Mesenchymal stem cell (in vitro differentiated cells and primary cell): ENCODE measurements around the gene DEK.

Experiments
- DNase-seq: peaks from one replicate; pipeline ENCODE4 v3.0.0-alpha.2; 2013
- H2AFZ ChIP-seq: one replicate; pipeline ENCODE4 v1.6.1; 2013; ENCODE audit warnings: low read depth, mild to moderate bottlenecking, control low read depth, inconsistent platforms, low read length, moderate library complexity
- H2AK5ac ChIP-seq: 2 replicates; pipeline ENCODE4 v1.6.1; 2013; ENCODE audit warnings: low read length, moderate library complexity, mild to moderate bottlenecking, inconsistent platforms; ENCODE audit not compliant: severe bottlenecking
- H2BK120ac ChIP-seq: one replicate; pipeline ENCODE4 v1.6.1; 2013; ENCODE audit warnings: low read depth, mild to moderate bottlenecking, inconsistent platforms, low read length, moderate library complexity
- H2BK12ac ChIP-seq, 2 experiments: one replicate each; pipeline ENCODE4 v1.6.1; 2013; ENCODE audit warnings: inconsistent platforms in 2 of 2, low read length in 2 of 2, mild to moderate bottlenecking in 2 of 2, moderate library complexity in 2 of 2, control low read depth in 1 of 2
- H2BK15ac ChIP-seq: one replicate; pipeline ENCODE4 v1.6.1; 2013; ENCODE audit warnings: mild to moderate bottlenecking, low read depth, inconsistent platforms; ENCODE audit not compliant: poor library complexity, severe bottlenecking
- H2BK5ac ChIP-seq: 2 replicates; pipeline ENCODE4 v1.6.1; 2013; ENCODE audit warnings: low read depth, mild to moderate bottlenecking, low read length, control low read depth, inconsistent platforms; ENCODE audit not compliant: poor library complexity, severe bottlenecking
- H3K14ac ChIP-seq, 2 experiments: one replicate each; pipeline ENCODE4 v1.6.1; 2013; ENCODE audit warnings: inconsistent platforms in 2 of 2, low read length in 2 of 2, control low read depth in 1 of 2, mild to moderate bottlenecking in 1 of 2, moderate library complexity in 1 of 2
- H3K18ac ChIP-seq, 2 experiments: one replicate each; pipeline ENCODE4 v1.6.1; 2013; ENCODE audit warnings: inconsistent platforms in 2 of 2, low read length in 2 of 2, control low read depth in 1 of 2, low read depth in 1 of 2, mild to moderate bottlenecking in 1 of 2
- H3K23ac ChIP-seq, 2 experiments: one replicate each; pipeline ENCODE4 v1.6.1; 2013; ENCODE audit warnings: inconsistent platforms in 2 of 2, low read length in 2 of 2, mild to moderate bottlenecking in 2 of 2, moderate library complexity in 2 of 2, control low read depth in 1 of 2
- H3K27ac ChIP-seq: 2 replicates; pipeline ENCODE4 v1.5.1; 2013; ENCODE audit warnings: mild to moderate bottlenecking, moderate library complexity, low read length, control low read depth, inconsistent platforms; ENCODE audit not compliant: poor library complexity, severe bottlenecking
- H3K27me3 ChIP-seq, 2 experiments: 2 replicates each; pipeline versions ENCODE4 v1.6.1 to v1.7.0; 2013; ENCODE audit warnings: low read length in 2 of 2, mild to moderate bottlenecking in 2 of 2, moderate library complexity in 2 of 2, control low read depth in 1 of 2, inconsistent platforms in 1 of 2; ENCODE audit not compliant: control insufficient read depth in 1 of 2, insufficient read depth in 1 of 2
- H3K36me3 ChIP-seq, 2 experiments: 2 replicates each; pipeline versions ENCODE4 v1.6.1 to v1.7.0; 2013; ENCODE audit warnings: low read length in 2 of 2, control low read depth in 1 of 2, inconsistent platforms in 1 of 2, low read depth in 1 of 2, mild to moderate bottlenecking in 1 of 2; ENCODE audit not compliant: insufficient read depth in 2 of 2, control insufficient read depth in 1 of 2
- H3K4ac ChIP-seq, 2 experiments: one replicate each; pipeline ENCODE4 v1.6.1; 2013; ENCODE audit warnings: inconsistent platforms in 2 of 2, low read length in 2 of 2, mild to moderate bottlenecking in 2 of 2, moderate library complexity in 2 of 2, control low read depth in 1 of 2, low read depth in 1 of 2
- H3K4me1 ChIP-seq: 2 replicates; pipeline ENCODE4 v1.6.1; 2013; ENCODE audit warnings: low read depth, low read length, control low read depth; ENCODE audit not compliant: control insufficient read depth, insufficient read depth
- H3K4me2 ChIP-seq: 2 replicates; pipeline ENCODE4 v1.6.1; 2013; ENCODE audit warnings: low read length, mild to moderate bottlenecking, inconsistent platforms; ENCODE audit not compliant: poor library complexity, severe bottlenecking
- H3K4me3 ChIP-seq, 2 experiments: 2 replicates each; pipeline versions ENCODE4 v1.5.1 to v1.7.0; 2013; ENCODE audit warnings: low read length in 2 of 2, mild to moderate bottlenecking in 2 of 2, control low read depth in 1 of 2, low read depth in 1 of 2; ENCODE audit not compliant: insufficient read depth in 1 of 2
- H3K79me1 ChIP-seq: replicated peaks from 2 replicates; pipeline ENCODE4 v1.6.1; 2013; ENCODE audit warnings: mild to moderate bottlenecking, control low read depth, low read length, inconsistent platforms; ENCODE audit not compliant: poor library complexity, severe bottlenecking
- H3K9ac ChIP-seq: 2 replicates; pipeline ENCODE4 v1.7.0; 2013; ENCODE audit warnings: mild to moderate bottlenecking, low read length, moderate library complexity
- H3K9me3 ChIP-seq: 2 replicates; pipeline ENCODE4 v1.7.0; 2013; ENCODE audit warnings: mild to moderate bottlenecking, low read length; ENCODE audit not compliant: control insufficient read depth
- H4K8ac ChIP-seq: one replicate; pipeline ENCODE4 v1.6.1; 2013; ENCODE audit warnings: inconsistent platforms, mild to moderate bottlenecking, low read length, moderate library complexity
- H4K91ac ChIP-seq: one replicate; pipeline ENCODE4 v1.6.1; 2013; ENCODE audit warnings: mild to moderate bottlenecking, low read length, inconsistent platforms
- WGBS: methylation state at CpG from one replicate; pipeline ENCODE4 v1.1.7; 2013; ENCODE audit warnings: mixed read lengths; 5-methylcytosine and 5-hydroxymethylcytosine counted together

Gene DEK

DNA sequence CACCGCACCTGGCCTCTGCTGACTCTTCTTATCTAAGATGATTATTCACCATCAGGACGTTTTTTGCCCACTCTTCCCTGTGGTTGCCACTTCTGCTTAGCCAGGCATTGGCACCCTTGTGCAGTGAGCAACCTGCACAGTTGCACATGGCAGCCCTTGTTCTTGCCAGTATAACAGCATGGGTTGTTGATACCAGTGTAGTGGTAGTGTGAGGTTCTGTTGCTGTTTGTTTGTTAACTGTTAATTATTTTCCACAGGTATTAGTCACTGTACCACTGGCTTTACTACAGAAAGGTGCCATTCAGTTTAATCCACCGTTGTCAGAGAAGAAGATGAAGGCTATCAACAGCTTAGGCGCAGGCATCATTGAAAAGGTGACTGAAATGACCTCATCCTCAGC lies 52.1 kb downstream of the DEK start:
- H3K9me3 ChIP-seq = no peaks in the 10 kb centered on the region
- H3K4ac ChIP-seq = no peak overlapping the region
- H3K23ac ChIP-seq = no peak overlapping the region
- peaks cover 1% of the 10 kb centered on the region for H3K79me1 ChIP-seq
- no peak overlapping the region for H3K9ac ChIP-seq
- no peak overlapping the region for H3K27ac ChIP-seq
- no peak overlapping the region for H2BK12ac ChIP-seq
- H4K8ac ChIP-seq = no peak overlapping the region
- no peak overlapping the region for H4K91ac ChIP-seq
- H3K14ac ChIP-seq = no peak overlapping the region
- H3K4me2 ChIP-seq = no peak overlapping the region
- no peak overlapping the region for H2AK5ac ChIP-seq
- H2AFZ ChIP-seq = no peak overlapping the region
- no peak for DNase-seq
- no peak overlapping the region for H3K18ac ChIP-seq
- no peak overlapping the region for H2BK15ac ChIP-seq
- H2BK120ac ChIP-seq = no peak overlapping the region
- no peaks in the 10 kb centered on the region for H3K4me1 ChIP-seq
- no peak overlapping the region for H2BK5ac ChIP-seq
- WGBS = 89% methylated on average over 4 of the region's 4 CpGs
- peaks cover 27 to 61% of the 10 kb centered on the region in 2 experiments for H3K36me3 ChIP-seq
- H3K27me3 ChIP-seq = no peaks in the 10 kb centered on the region
- no peak overlapping the region for H3K4me3 ChIP-seq

DNA sequence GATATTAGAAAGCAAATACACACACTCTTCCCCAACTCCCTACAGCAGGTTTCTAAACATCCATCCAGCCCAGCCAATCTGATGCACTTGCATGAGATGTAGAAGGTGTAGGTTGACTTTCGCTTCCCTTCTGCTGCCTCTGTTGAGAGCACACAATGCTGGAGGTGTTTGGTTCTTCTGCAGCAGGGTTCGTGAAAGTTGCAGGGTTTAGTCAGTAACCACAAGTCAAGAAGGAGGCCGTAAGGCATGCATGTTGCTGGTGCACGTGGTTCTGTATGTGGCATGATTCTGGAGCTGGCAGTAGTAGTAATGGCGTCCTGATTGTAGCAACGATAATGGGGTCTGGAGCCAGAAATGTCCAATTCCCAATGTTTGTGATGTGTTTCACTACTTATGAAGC lies 53.0 kb downstream of the DEK start:
- no peaks in the 10 kb centered on the region for H3K79me1 ChIP-seq
- no peak overlapping the region for H2BK120ac ChIP-seq
- no peak overlapping the region for H3K23ac ChIP-seq
- no peak overlapping the region for H3K4ac ChIP-seq
- no peaks in the 10 kb centered on the region for H3K9me3 ChIP-seq
- no peak overlapping the region for H2BK5ac ChIP-seq
- no peak overlapping the region for H2BK12ac ChIP-seq
- no peak overlapping the region for H4K8ac ChIP-seq
- H2AK5ac ChIP-seq = no peak overlapping the region
- DNase-seq = no peak
- no peak overlapping the region for H3K27ac ChIP-seq
- H3K4me1 ChIP-seq = no peaks in the 10 kb centered on the region
- no peak overlapping the region for H3K18ac ChIP-seq
- no peak overlapping the region for H3K4me2 ChIP-seq
- H3K9ac ChIP-seq = no peak overlapping the region
- H4K91ac ChIP-seq = no peak overlapping the region
- no peak overlapping the region for H2BK15ac ChIP-seq
- 98% methylated on average over 6 of the region's 6 CpGs for WGBS
- no peak overlapping the region for H2AFZ ChIP-seq
- no peak overlapping the region for H3K4me3 ChIP-seq
- H3K27me3 ChIP-seq = no peaks in the 10 kb centered on the region
- no peak overlapping the region for H3K14ac ChIP-seq
- H3K36me3 ChIP-seq = peaks cover 33 to 57% of the 10 kb centered on the region in 2 experiments

DNA sequence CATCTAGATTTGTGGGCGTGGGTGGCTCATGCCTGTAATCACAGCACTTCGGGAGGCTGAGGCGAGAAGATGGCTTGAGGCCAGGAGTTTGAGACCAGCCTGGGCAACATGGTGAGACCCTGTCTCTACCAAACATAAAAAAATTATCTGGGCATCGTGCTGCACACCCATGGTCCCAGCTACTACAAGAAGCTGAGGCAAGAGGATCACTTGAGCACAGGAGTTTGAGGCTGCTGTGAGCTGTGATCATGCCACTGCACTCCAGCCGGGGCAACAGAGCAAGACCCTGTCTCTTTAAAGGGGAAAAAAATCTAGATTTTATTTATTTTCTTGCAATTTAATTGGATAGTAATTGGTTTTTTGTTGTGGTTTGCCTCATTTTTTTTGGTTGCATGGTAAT lies 53.6 kb downstream of the DEK start:
- H2BK15ac ChIP-seq = no peak overlapping the region
- no peak overlapping the region for H2AK5ac ChIP-seq
- no peak overlapping the region for H2AFZ ChIP-seq
- H3K18ac ChIP-seq = no peak overlapping the region
- DNase-seq = no peak
- 95% methylated on average over 5 of the region's 5 CpGs for WGBS
- no peak overlapping the region for H3K4me3 ChIP-seq
- no peak overlapping the region for H2BK5ac ChIP-seq
- no peaks in the 10 kb centered on the region for H3K9me3 ChIP-seq
- H2BK120ac ChIP-seq = no peak overlapping the region
- H4K91ac ChIP-seq = no peak overlapping the region
- H3K79me1 ChIP-seq = no peaks in the 10 kb centered on the region
- H2BK12ac ChIP-seq = no peak overlapping the region
- H3K4me2 ChIP-seq = no peak overlapping the region
- no peak overlapping the region for H3K14ac ChIP-seq
- H4K8ac ChIP-seq = no peak overlapping the region
- no peak overlapping the region for H3K9ac ChIP-seq
- H3K4ac ChIP-seq = no peak overlapping the region
- H3K4me1 ChIP-seq = no peaks in the 10 kb centered on the region
- H3K27me3 ChIP-seq = no peaks in the 10 kb centered on the region
- no peak overlapping the region for H3K27ac ChIP-seq
- H3K23ac ChIP-seq = no peak overlapping the region
- H3K36me3 ChIP-seq = peaks cover 35 to 55% of the 10 kb centered on the region in 2 experiments

DNA sequence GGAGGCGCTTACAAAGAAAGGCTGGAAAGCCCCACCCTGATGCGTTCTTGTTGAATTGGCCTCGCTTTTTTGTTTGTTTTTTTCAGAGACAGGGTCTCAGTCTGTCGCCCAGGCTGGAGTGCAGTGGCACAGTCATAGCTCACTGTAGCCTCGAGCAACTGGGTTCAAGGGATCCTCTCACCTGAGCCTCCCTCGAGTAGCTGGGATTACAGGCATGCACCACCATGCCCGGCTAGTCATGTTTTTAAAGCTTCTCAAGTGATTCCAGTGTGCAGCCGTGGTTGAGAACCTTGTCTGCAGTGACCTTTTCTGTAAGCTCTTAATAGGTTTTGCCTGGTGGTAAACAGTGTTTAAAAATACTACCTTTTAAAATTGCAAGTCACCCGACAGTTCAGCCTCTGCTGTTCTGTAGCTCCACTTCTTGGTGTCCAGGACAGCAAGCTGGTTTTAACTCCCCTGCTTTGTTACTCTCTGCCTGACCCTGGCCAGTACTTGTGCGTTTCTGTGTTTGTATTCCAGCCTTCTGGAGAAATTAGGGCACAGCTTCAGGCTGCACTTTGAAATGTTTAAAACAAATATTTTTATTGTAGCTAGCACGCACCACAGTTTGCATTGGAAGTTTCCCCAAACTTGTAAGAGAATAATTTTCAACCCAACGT lies 54.7 kb downstream of the DEK start:
- Histone ChIP-seq H3K18ac (no peak overlapping the region), H2BK5ac (no peak overlapping the region), H2AFZ (no peak overlapping the region), H2BK15ac (no peak overlapping the region), H3K4me2 (no peak overlapping the region), H3K9me3 (no peaks in the 10 kb centered on the region), H2AK5ac (no peak overlapping the region), H3K4me1 (no peaks in the 10 kb centered on the region), H3K27ac (no peak overlapping the region), H3K79me1 (no peaks in the 10 kb centered on the region), H2BK120ac (no peak overlapping the region), H3K27me3 (no peaks in the 10 kb centered on the region), H3K23ac (no peak overlapping the region), H4K8ac (no peak overlapping the region), H3K4me3 (no peak overlapping the region), H3K36me3 (peaks cover 27 to 50% of the 10 kb centered on the region in 2 experiments), H3K9ac (no peak overlapping the region), H2BK12ac (no peak overlapping the region), H3K4ac (no peak overlapping the region), H4K91ac (no peak overlapping the region), H3K14ac (no peak overlapping the region)
- peak; percentile 12 for DNase-seq
- WGBS = 84% methylated on average over 12 of the region's 12 CpGs
